ENCODE measurements around the gene BNC2. TPM values are rescaled to one million over a fixed set of nuclear protein-coding genes. Genes with fewer than 3 reads are reported as not detected.
"Not testable (repeated sequence)": the region's sequence is repeated elsewhere in the genome, so short reads cannot be mapped to it uniquely, and the experiment has no call there.

BNC2 gene, protein sequence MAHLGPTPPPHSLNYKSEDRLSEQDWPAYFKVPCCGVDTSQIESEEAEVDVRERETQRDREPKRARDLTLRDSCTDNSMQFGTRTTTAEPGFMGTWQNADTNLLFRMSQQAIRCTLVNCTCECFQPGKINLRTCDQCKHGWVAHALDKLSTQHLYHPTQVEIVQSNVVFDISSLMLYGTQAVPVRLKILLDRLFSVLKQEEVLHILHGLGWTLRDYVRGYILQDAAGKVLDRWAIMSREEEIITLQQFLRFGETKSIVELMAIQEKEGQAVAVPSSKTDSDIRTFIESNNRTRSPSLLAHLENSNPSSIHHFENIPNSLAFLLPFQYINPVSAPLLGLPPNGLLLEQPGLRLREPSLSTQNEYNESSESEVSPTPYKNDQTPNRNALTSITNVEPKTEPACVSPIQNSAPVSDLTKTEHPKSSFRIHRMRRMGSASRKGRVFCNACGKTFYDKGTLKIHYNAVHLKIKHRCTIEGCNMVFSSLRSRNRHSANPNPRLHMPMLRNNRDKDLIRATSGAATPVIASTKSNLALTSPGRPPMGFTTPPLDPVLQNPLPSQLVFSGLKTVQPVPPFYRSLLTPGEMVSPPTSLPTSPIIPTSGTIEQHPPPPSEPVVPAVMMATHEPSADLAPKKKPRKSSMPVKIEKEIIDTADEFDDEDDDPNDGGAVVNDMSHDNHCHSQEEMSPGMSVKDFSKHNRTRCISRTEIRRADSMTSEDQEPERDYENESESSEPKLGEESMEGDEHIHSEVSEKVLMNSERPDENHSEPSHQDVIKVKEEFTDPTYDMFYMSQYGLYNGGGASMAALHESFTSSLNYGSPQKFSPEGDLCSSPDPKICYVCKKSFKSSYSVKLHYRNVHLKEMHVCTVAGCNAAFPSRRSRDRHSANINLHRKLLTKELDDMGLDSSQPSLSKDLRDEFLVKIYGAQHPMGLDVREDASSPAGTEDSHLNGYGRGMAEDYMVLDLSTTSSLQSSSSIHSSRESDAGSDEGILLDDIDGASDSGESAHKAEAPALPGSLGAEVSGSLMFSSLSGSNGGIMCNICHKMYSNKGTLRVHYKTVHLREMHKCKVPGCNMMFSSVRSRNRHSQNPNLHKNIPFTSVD
- total RNA-seq (3.9 TPM), polyA plus RNA-seq (1.8 TPM)
- long read RNA-seq, donor 1: 0 reads
- long read RNA-seq, donor 2: 0 reads
- long read RNA-seq, donor 3: 0 reads
- long read RNA-seq, donor 4: 0 reads
- long read RNA-seq, donor 5: 0 reads
- long read RNA-seq, donor 6, partial matches to known transcripts: 0 of 1 reads
- long read RNA-seq, donor 6, other reads (novel, unspliced or antisense): 0 of 1 reads
- long read RNA-seq, donor 7: 0 reads
- long read RNA-seq, donor 8: 0 reads
- long read RNA-seq, donor 9: 0 reads
- long read RNA-seq, donor 10: 0 reads

DNA sequence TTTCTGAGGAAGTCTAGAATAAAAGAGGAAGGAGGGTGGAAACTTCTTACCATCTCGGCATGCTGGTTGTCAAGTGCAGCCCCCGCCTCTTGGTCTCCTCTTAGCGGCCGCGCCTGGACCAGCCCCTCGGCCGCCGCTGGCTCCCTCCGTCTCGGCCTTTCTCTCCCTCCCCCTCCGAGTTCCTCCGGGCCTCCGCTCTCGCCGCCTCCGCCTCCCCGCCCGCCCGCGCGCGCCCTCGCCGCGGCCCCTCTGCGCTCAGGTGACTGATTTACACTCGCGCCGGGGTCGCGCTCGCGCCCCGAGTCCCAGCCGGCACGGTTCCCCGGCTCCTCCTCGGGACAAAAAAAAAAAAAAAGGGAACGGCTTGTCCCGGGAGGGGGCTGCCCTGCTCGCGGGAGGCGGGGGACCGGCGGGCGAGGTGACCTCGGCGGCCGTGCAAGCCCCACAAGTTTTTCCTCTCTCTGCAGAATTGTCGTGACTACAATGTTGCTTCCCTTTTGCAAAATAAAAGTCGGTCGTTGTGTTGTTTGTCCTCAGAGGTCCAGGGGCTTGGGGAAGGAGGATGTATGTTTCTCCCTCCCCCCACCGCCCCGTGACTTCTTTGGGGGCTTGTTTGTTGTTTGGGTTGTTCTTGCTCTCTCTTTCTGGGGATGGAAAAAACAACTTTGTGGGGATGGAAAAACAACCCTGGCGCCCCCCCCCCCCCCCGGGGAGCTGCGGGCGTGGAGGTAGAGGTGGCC is at the start of gene BNC2:
Gene BNC2, minus strand, starts transcription at position 75 of the 740 bp plus-strand sequence. Its CDS starts 22 bp downstream, at position 53.
- Histone ChIP-seq H3K27ac (ENCODE audit: low read depth in 1 of 2, low read length in 1 of 2) (peak within 1 kb of the TSS; percentile 41 to 70), H3K36me3 (ENCODE audit: control insufficient read depth in 2 of 2, insufficient read depth in 2 of 2, low read length in 1 of 2) (no peaks in the 10 kb centered on the region), H3K4me1 (ENCODE audit: control insufficient read depth in 2 of 2, insufficient read depth in 2 of 2, low read length in 2 of 2) (peaks cover 0 to 3% of the 10 kb centered on the region in 2 donors), H3K9me3 (ENCODE audit: control insufficient read depth in 2 of 2, insufficient read depth in 1 of 2, low read length in 1 of 2) (no peaks in the 10 kb centered on the region), H3K4me3 (ENCODE audit: low read length in 2 of 2) (peak within 1 kb of the TSS; percentile 45 to 47), H3K27me3 (ENCODE audit: control insufficient read depth in 2 of 2, insufficient read depth in 1 of 2, low read length in 1 of 2) (peaks cover 41 to 54% of the 10 kb centered on the region in 2 donors)
- peak in 2 of 9 donors; percentile 18 to 51 for DNase-seq (ENCODE audit: low read depth in 6 of 9, low spot score in 9 of 9)
- WGBS: under 1% methylated on average over 57 of the region's 58 CpGs

DNA sequence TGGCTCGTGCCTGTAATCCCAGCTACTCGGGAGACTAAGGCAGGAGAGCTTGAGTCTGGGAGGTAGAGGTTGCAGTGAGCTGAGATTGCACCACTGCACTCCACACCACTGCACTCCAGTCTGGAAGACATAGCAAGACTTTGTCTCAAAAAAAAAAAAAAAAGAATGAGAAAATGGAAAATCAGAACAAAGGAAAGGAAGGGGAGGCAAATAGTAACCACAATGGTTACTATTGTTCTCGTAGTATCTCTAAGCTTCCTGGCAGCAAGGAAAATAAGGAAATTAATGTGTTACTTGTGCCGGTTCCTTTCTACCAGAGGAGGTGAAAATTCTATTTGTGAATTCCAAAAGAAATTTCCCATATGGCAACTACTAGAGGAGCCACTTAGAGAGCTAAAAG is 48.5 kb upstream of the BNC2 start:
- no peak overlapping the region for H3K4me3 ChIP-seq (ENCODE audit: low read length in 2 of 2)
- no peaks in the 10 kb centered on the region for H3K27me3 ChIP-seq (ENCODE audit: control insufficient read depth in 2 of 2, insufficient read depth in 1 of 2, low read length in 1 of 2)
- H3K9me3 ChIP-seq (ENCODE audit: control insufficient read depth in 2 of 2, insufficient read depth in 1 of 2, low read length in 1 of 2): no peaks in the 10 kb centered on the region
- H3K27ac ChIP-seq (ENCODE audit: low read depth in 1 of 2, low read length in 1 of 2): no peak overlapping the region
- DNase-seq (ENCODE audit: low read depth in 6 of 9, low spot score in 9 of 9): no peak
- no peaks in the 10 kb centered on the region for H3K36me3 ChIP-seq (ENCODE audit: control insufficient read depth in 2 of 2, insufficient read depth in 2 of 2, low read length in 1 of 2)
- no peaks in the 10 kb centered on the region for H3K4me1 ChIP-seq (ENCODE audit: control insufficient read depth in 2 of 2, insufficient read depth in 2 of 2, low read length in 2 of 2)
- WGBS: 69% methylated on average over 4 of the region's 4 CpGs

DNA sequence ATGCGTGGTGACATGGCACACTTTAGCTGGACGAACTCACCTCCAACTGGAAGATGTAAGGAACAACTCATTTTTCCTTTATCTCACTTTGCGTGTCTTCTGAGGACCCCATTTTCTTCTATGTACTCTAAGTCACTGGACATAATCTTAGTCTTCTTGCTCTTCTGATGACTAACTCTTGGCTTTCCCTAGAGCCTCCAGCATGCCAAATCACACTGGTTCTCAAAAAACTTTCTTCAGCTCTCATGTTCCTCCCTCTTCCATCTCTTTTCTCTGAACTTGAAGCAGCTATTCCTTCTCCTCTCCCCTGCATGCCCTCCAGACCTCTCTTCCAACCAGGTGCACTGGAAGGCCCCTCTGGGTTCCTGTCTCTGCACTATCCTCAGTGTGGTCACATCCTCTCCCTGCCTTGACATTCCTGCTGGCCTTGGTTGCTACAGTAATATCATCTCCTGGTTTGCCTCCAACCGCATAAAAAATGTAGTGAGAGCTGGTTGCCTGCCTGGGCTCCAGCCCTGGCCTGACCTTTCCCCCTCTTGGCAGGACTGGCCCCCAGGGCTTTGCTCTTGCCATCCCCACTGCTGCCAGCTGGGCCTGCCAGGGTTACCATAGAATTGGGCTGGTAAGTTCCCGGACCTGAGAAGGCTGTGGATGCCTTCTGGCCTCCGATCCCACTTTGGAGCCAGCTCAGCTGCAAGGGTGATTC is 44.8 kb upstream of the BNC2 start:
- Histone ChIP-seq H3K27me3 (ENCODE audit: control insufficient read depth in 2 of 2, insufficient read depth in 1 of 2, low read length in 1 of 2) (no peaks in the 10 kb centered on the region), H3K27ac (ENCODE audit: low read depth in 1 of 2, low read length in 1 of 2) (no peak overlapping the region), H3K36me3 (ENCODE audit: control insufficient read depth in 2 of 2, insufficient read depth in 2 of 2, low read length in 1 of 2) (no peaks in the 10 kb centered on the region), H3K9me3 (ENCODE audit: control insufficient read depth in 2 of 2, insufficient read depth in 1 of 2, low read length in 1 of 2) (no peaks in the 10 kb centered on the region), H3K4me1 (ENCODE audit: control insufficient read depth in 2 of 2, insufficient read depth in 2 of 2, low read length in 2 of 2) (no peaks in the 10 kb centered on the region), H3K4me3 (ENCODE audit: low read length in 2 of 2) (no peak overlapping the region)
- WGBS: 96% methylated on average over 6 of the region's 6 CpGs
- DNase-seq (ENCODE audit: low read depth in 6 of 9, low spot score in 9 of 9): no peak

DNA sequence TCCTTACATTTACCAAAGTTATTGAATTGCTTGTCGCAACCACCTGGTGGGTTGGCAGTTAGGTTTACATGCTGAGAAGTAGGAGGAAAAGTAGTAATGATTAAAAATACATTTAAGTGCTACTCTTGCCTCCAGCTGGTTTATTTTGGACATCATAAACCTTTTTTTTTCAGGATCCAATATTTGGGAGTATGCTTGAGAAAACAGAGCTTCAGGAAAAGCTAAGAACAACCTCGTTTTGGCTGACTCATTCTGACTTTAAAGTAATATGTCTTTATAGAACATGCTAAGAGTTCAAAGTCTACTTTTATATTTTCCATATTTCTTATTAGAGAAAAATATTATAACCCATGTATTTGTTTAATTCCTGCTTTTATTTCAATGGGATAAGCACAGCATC is 41.7 kb upstream of the BNC2 start:
- WGBS: 72% methylated on average over 2 of the region's 2 CpGs
- no peak for DNase-seq (ENCODE audit: low read depth in 6 of 9, low spot score in 9 of 9)
- no peaks in the 10 kb centered on the region for H3K9me3 ChIP-seq (ENCODE audit: control insufficient read depth in 2 of 2, insufficient read depth in 1 of 2, low read length in 1 of 2)
- H3K36me3 ChIP-seq (ENCODE audit: control insufficient read depth in 2 of 2, insufficient read depth in 2 of 2, low read length in 1 of 2): no peaks in the 10 kb centered on the region
- no peaks in the 10 kb centered on the region for H3K4me1 ChIP-seq (ENCODE audit: control insufficient read depth in 2 of 2, insufficient read depth in 2 of 2, low read length in 2 of 2)
- no peak overlapping the region for H3K4me3 ChIP-seq (ENCODE audit: low read length in 2 of 2)
- H3K27ac ChIP-seq (ENCODE audit: low read depth in 1 of 2, low read length in 1 of 2): no peak overlapping the region
- no peaks in the 10 kb centered on the region for H3K27me3 ChIP-seq (ENCODE audit: control insufficient read depth in 2 of 2, insufficient read depth in 1 of 2, low read length in 1 of 2)

DNA sequence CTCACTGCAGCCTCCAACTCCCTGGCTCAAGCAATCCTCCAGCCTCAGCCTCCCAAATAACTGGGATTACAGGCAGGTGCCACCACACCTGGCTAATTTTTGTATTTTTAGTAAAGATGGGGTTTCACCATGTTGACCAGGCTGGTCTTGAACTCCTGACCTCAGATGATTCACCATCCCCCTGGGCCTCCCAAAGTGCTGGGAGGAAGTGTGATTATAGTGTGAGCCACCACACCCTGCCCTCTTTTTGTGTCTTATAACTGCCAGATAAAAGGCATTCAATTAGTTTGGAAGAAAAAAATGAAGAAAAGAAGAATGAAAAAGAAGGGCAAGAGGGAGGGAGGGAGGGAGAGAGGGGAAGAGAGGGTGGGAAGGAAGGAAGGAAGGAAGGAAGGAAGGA is 37.7 kb upstream of the BNC2 start:
- H3K27ac ChIP-seq (ENCODE audit: low read depth in 1 of 2, low read length in 1 of 2); H3K4me1 ChIP-seq (ENCODE audit: control insufficient read depth in 2 of 2, insufficient read depth in 2 of 2, low read length in 2 of 2); H3K4me3 ChIP-seq (ENCODE audit: low read length in 2 of 2); DNase-seq (ENCODE audit: low read depth in 6 of 9, low spot score in 9 of 9); H3K27me3 ChIP-seq (ENCODE audit: control insufficient read depth in 2 of 2, insufficient read depth in 1 of 2, low read length in 1 of 2); H3K9me3 ChIP-seq (ENCODE audit: control insufficient read depth in 2 of 2, insufficient read depth in 1 of 2, low read length in 1 of 2); H3K36me3 ChIP-seq (ENCODE audit: control insufficient read depth in 2 of 2, insufficient read depth in 2 of 2, low read length in 1 of 2): not testable (repeated sequence)

DNA sequence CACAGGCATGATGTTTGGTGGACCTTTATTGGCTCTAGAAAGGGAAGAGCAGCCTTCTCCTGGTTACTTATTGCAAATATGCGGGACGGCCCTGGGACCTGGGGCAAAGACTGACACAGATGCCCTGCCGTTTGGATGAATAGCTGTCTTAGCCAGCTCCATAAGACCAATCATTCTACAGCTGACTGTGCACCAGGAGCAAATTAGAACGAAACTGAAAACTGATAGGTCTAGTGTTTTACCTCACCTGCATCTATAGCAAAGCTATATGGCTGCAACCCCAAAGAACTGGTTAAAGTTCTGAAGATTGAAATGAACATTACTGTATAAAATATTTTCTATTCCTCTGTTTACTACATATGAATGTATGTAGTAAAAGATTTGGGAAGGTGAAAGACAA is 34.2 kb upstream of the BNC2 start:
- 95% methylated on average over 4 of the region's 4 CpGs for WGBS
- DNase-seq (ENCODE audit: low read depth in 6 of 9, low spot score in 9 of 9): no peak
- Histone ChIP-seq H3K36me3 (ENCODE audit: control insufficient read depth in 2 of 2, insufficient read depth in 2 of 2, low read length in 1 of 2) (no peaks in the 10 kb centered on the region), H3K27me3 (ENCODE audit: control insufficient read depth in 2 of 2, insufficient read depth in 1 of 2, low read length in 1 of 2) (no peaks in the 10 kb centered on the region), H3K4me1 (ENCODE audit: control insufficient read depth in 2 of 2, insufficient read depth in 2 of 2, low read length in 2 of 2) (no peaks in the 10 kb centered on the region), H3K9me3 (ENCODE audit: control insufficient read depth in 2 of 2, insufficient read depth in 1 of 2, low read length in 1 of 2) (no peaks in the 10 kb centered on the region), H3K27ac (ENCODE audit: low read depth in 1 of 2, low read length in 1 of 2) (no peak overlapping the region), H3K4me3 (ENCODE audit: low read length in 2 of 2) (no peak overlapping the region)

DNA sequence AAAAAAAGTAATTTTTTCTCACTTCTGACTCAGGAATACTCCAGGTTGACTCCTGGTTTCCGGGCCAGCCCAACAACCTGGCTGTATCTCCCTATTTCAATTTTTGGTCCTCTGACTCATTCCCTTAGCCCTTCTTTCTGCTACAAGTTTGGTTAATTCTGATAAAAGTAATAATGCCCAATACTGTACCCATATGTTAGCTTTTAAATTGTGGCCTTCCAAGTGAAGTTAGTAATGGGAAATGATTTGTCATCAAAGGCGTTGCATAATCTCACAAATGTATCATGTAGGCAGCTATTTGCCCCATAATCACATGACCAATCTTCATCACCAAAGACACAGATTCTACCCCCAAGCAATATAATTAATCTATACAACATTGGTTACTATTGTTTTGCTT is 31.1 kb upstream of the BNC2 start:
- no peak overlapping the region for H3K4me3 ChIP-seq (ENCODE audit: low read length in 2 of 2)
- WGBS: 92% methylated on average over 2 of the region's 2 CpGs
- H3K9me3 ChIP-seq (ENCODE audit: control insufficient read depth in 2 of 2, insufficient read depth in 1 of 2, low read length in 1 of 2): no peaks in the 10 kb centered on the region

DNA sequence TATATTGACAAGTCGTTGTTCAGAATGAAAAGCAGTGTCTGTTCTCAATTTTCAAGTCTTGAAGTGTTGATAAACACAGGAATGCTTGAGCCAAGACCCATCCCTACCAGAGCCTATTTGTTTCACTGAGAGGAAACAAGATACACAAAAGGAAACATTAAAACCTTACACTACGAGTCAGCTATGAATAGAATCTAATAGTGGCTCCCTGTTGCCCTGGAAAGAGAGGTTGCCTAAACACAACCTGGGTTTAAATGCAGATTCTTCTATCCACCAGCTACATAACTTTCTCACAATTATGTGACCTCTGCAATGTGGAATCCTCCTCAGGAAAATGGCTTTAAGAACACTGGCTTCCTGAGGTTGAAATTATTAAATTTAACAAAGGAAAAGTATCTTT is 29.1 kb upstream of the BNC2 start:
- WGBS: 57% methylated on average over 2 of the region's 2 CpGs
- H3K9me3 ChIP-seq (ENCODE audit: control insufficient read depth in 2 of 2, insufficient read depth in 1 of 2, low read length in 1 of 2): no peaks in the 10 kb centered on the region
- no peaks in the 10 kb centered on the region for H3K27me3 ChIP-seq (ENCODE audit: control insufficient read depth in 2 of 2, insufficient read depth in 1 of 2, low read length in 1 of 2)
- no peak overlapping the region for H3K4me3 ChIP-seq (ENCODE audit: low read length in 2 of 2)
- DNase-seq (ENCODE audit: low read depth in 6 of 9, low spot score in 9 of 9): no peak
- H3K27ac ChIP-seq (ENCODE audit: low read depth in 1 of 2, low read length in 1 of 2): no peak overlapping the region
- H3K36me3 ChIP-seq (ENCODE audit: control insufficient read depth in 2 of 2, insufficient read depth in 2 of 2, low read length in 1 of 2): no peaks in the 10 kb centered on the region
- H3K4me1 ChIP-seq (ENCODE audit: control insufficient read depth in 2 of 2, insufficient read depth in 2 of 2, low read length in 2 of 2): no peaks in the 10 kb centered on the region

More for the DNA sequence above, 31.1 kb upstream of the BNC2 start:
- Histone ChIP-seq H3K27ac (ENCODE audit: low read depth in 1 of 2, low read length in 1 of 2) (no peak overlapping the region), H3K36me3 (ENCODE audit: control insufficient read depth in 2 of 2, insufficient read depth in 2 of 2, low read length in 1 of 2) (no peaks in the 10 kb centered on the region), H3K4me1 (ENCODE audit: control insufficient read depth in 2 of 2, insufficient read depth in 2 of 2, low read length in 2 of 2) (no peaks in the 10 kb centered on the region), H3K27me3 (ENCODE audit: control insufficient read depth in 2 of 2, insufficient read depth in 1 of 2, low read length in 1 of 2) (no peaks in the 10 kb centered on the region)
- no peak for DNase-seq (ENCODE audit: low read depth in 6 of 9, low spot score in 9 of 9)

Measured in thymus (tissue), 14 donors.